HG02623 (cell line): Measurements from ENCODE around the gene HOXA9.

Experiments
- ATAC-seq: cut with Tn5 transposase; IDR thresholded peaks from one replicate; pipeline ENCODE4 v1.9.1; 2021; ENCODE audit warnings: moderate library complexity; ENCODE audit not compliant: unreplicated experiment

The HOXA9 gene

GRCh38 chr7:27144781-27145164 is 20.6 kb downstream of the HOXA9 start:
- ATAC-seq: no peak

- no peak for ATAC-seq
These were observed 21.2 kb downstream of the HOXA9 start for GRCh38 chr7:27143950-27144780.

- no peak for ATAC-seq
These were observed 22.1 kb downstream of the HOXA9 start, which contains the start of gene HOXA5 for GRCh38 chr7:27143023-27143949. Gene HOXA5 (minus strand): TSS chr7:27143681. CDS start chr7:27143607, 74 bp downstream.

- ATAC-seq: no peak
These were observed 22.7 kb downstream of the HOXA9 start for GRCh38 chr7:27142580-27143022.

- ATAC-seq: no peak
These were observed 23.3 kb downstream of the HOXA9 start for GRCh38 chr7:27141923-27142579.

GRCh38 chr7:27141137-27141922 is 24.0 kb downstream of the HOXA9 start:
- no peak for ATAC-seq

- ATAC-seq: no peak
These were observed 25.0 kb downstream of the HOXA9 start for GRCh38 chr7:27140126-27140857.

GRCh38 chr7:27139334-27140125 is 25.8 kb downstream of the HOXA9 start:
- no peak for ATAC-seq

GRCh38 chr7:27138985-27139333 is 26.4 kb downstream of the HOXA9 start:
- no peak for ATAC-seq

- no peak for ATAC-seq
These were observed 26.9 kb downstream of the HOXA9 start for GRCh38 chr7:27138472-27138871.

GRCh38 chr7:27137640-27138315 is 27.6 kb downstream of the HOXA9 start:
- ATAC-seq: no peak

GRCh38 chr7:27134392-27134791 is 30.9 kb downstream of the HOXA9 start:
- no peak for ATAC-seq

GRCh38 chr7:27133409-27134231 is 31.7 kb downstream of the HOXA9 start:
- no peak for ATAC-seq

- no peak for ATAC-seq
These were observed 32.4 kb downstream of the HOXA9 start for GRCh38 chr7:27132978-27133377.

- ATAC-seq: no peak
These were observed 33.1 kb downstream of the HOXA9 start for GRCh38 chr7:27132214-27132613.

GRCh38 chr7:27131390-27131819 is 33.9 kb downstream of the HOXA9 start:
- no peak for ATAC-seq

GRCh38 chr7:27130540-27131389 is 34.6 kb downstream of the HOXA9 start, which contains the start of gene HOXA4:
Gene HOXA4 (minus strand): TSS chr7:27130757. CDS start chr7:27130733, 24 bp downstream.
- no peak for ATAC-seq
